Keratinocyte (primary cell): ENCODE data around the gene ITGA2. TPM values are rescaled to one million over a fixed set of nuclear protein-coding genes. Genes with fewer than 3 reads are reported as not detected.

ENCODE experiments used
- DNase-seq: peaks from one replicate; pipeline ENCODE4 v3.0.0-alpha.2; 2011; ENCODE audit warnings: low read depth, missing footprints, low spot score
- FAIRE-seq: peaks from 2 replicates; lab custom pipeline; 2011; peaks lifted over from hg19 to GRCh38; lab: Jason Lieb, UNC
- H2AFZ ChIP-seq: 2 replicates; pipeline ENCODE4 v1.6.0; 2012; ENCODE audit warnings: low read length, control low read depth, inconsistent platforms; ENCODE audit not compliant: control insufficient read depth
- H3K27ac ChIP-seq: 2 replicates; pipeline ENCODE4 v1.5.1; 2011; ENCODE audit warnings: low read length; ENCODE audit not compliant: control insufficient read depth, insufficient read depth
- H3K27me3 ChIP-seq: 3 replicates; pipeline ENCODE4 v1.6.0; 2011; ENCODE audit warnings: low read length; ENCODE audit not compliant: control insufficient read depth, insufficient read depth; ENCODE audit errors: extremely low read depth
- H3K36me3 ChIP-seq, 2 experiments: 2 replicates in 1 of 2; 3 replicates in 1 of 2; pipeline ENCODE4 v1.5.1; 2011; ENCODE audit warnings: low read length in 2 of 2, mild to moderate bottlenecking in 1 of 2; ENCODE audit not compliant: control insufficient read depth in 2 of 2, insufficient read depth in 2 of 2; ENCODE audit errors: extremely low read depth in 1 of 2
- H3K4me1 ChIP-seq: 3 replicates; pipeline ENCODE4 v1.5.1; 2011; ENCODE audit warnings: low read length; ENCODE audit not compliant: control insufficient read depth, insufficient read depth; ENCODE audit errors: extremely low read depth
- H3K4me2 ChIP-seq: 3 replicates; pipeline ENCODE4 v1.6.0; 2011; ENCODE audit warnings: low read depth, low read length; ENCODE audit not compliant: control insufficient read depth, insufficient read depth; ENCODE audit errors: extremely low read depth
- H3K4me3 ChIP-seq, 3 experiments: fragments of 200-600 bp in 1 of 3; sonication (generic) in 1 of 3; 2 replicates in 2 of 3; 3 replicates in 1 of 3; pipeline ENCODE4 v1.5.1; 2011 to 2016; ENCODE audit warnings: low read length in 3 of 3, mild to moderate bottlenecking in 3 of 3, control low read depth in 2 of 3, inconsistent platforms in 1 of 3, low read depth in 1 of 3, mixed read lengths in 1 of 3, mixed run types in 1 of 3, moderate library complexity in 1 of 3; ENCODE audit not compliant: control insufficient read depth in 2 of 3, insufficient read depth in 2 of 3; ENCODE audit errors: extremely low read depth in 1 of 3
- H3K79me2 ChIP-seq: 2 replicates; pipeline ENCODE4 v1.6.0; 2012; ENCODE audit warnings: low read length; ENCODE audit not compliant: control insufficient read depth, insufficient read depth
- H3K9ac ChIP-seq: 3 replicates; pipeline ENCODE4 v1.6.0; 2011; ENCODE audit warnings: low read length; ENCODE audit not compliant: control insufficient read depth, insufficient read depth; ENCODE audit errors: extremely low read depth
- H3K9me1 ChIP-seq: 3 replicates; pipeline ENCODE4 v1.6.0; 2011; ENCODE audit warnings: low read length; ENCODE audit not compliant: control insufficient read depth, insufficient read depth; ENCODE audit errors: extremely low read depth
- H3K9me3 ChIP-seq: 2 replicates; pipeline ENCODE4 v1.5.1; 2012; ENCODE audit warnings: low read depth, low read length; ENCODE audit not compliant: control insufficient read depth
- H4K20me1 ChIP-seq: 3 replicates; pipeline ENCODE4 v1.6.0; 2011; ENCODE audit warnings: low read length; ENCODE audit not compliant: control insufficient read depth, insufficient read depth; ENCODE audit errors: extremely low read depth
- EZH2 ChIP-seq: IDR thresholded peaks from one replicate; pipeline ENCODE4 v1.6.1; 2012; ENCODE audit warnings: inconsistent platforms, mild to moderate bottlenecking, low read length, moderate library complexity
- dilution Hi-C: fragments of 300-500 bp; cut with MboI; formaldehyde crosslinking; loops from one replicate; pipeline ENCODE4 v1.7.0; 2020; ENCODE audit warnings: low sequenced_read_pairs; ENCODE audit not compliant: extremely low pct_ligation_motif_present
- polyA plus RNA-seq, 5 experiments: library from polyadenylated mRNA; depleted of rRNA in 3 of 5; stranded (reverse) in 3 of 5; stranded (forward) in 1 of 5; unstranded in 1 of 5; fragments of >200 nt; gene quantifications; 1 replicate in 1 of 5; 2 replicates in 3 of 5; 3 replicates in 1 of 5; pipeline versions ENCODE4 v1.2.1 to v1.2.3, GENCODE V29; 2011 to 2012; ENCODE audit warnings: missing spikeins in 2 of 5, low read depth in 1 of 5, low replicate concordance in 1 of 5
- TF ChIP-seq, protein P1 (sequence below), 3 experiments: IDR thresholded peaks in 1 of 3; conservative IDR thresholded peaks in 1 of 3; optimal IDR thresholded peaks in 1 of 3; 2 replicates in 2 of 3; 3 replicates in 1 of 3; pipeline versions ENCODE3 to v1.5.1; 2011; ENCODE audit warnings: low read length in 3 of 3, mild to moderate bottlenecking in 3 of 3, moderate library complexity in 2 of 3, control low read depth in 1 of 3, inconsistent platforms in 1 of 3; ENCODE audit not compliant: insufficient read depth in 2 of 3; ENCODE audit errors: extremely low read depth in 1 of 3

Gene ITGA2
- polyA plus RNA-seq, 1 donor (not counting 4 experiments of a cell fraction or from before 2014, with no cell fraction given) = 112 TPM

DNA sequence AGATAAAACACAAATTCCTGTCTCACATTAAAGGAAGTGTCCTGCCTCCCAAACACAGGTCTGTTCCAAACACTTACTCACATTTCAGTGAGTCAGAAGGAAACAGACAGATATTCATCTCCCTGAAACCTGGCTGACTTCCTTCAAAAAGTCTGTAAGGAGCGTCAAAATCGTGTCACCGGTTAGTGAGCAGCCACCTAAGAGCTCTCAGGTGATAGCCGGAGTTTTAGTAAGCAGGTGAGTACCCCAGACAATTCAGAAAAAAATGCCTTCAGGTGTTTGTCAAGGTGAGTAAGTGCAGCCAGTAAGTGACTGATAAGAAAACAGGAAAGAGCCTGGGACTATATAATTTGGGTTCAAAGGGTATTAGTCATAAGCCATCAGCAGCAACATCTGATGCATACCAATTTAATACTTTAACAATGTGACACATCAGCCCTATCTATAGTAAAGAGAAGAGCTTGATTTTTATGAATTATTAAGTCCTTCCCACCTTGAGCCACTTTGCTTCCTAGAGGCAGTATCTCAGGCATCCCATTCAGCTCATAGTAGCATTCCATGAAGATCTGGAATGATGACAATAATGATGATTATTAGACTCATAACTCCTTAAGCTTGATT, 1.3 kb upstream of the ITGA2 start:
- dilution Hi-C loops = no loop called here
- Histone ChIP-seq H3K27ac (peak overlapping the region; percentile 96), H3K36me3 (peaks cover 0 to 14% of the 10 kb centered on the region in 2 experiments), H2AFZ (no peak overlapping the region), H3K79me2 (peaks cover 37% of the 10 kb centered on the region), H3K9me1 (peaks cover 3% of the 10 kb centered on the region), H4K20me1 (no peaks in the 10 kb centered on the region), H3K9ac (peak overlapping the region; percentile 93), H3K27me3 (no peaks in the 10 kb centered on the region), H3K4me1 (peaks cover 66% of the 10 kb centered on the region), H3K4me2 (peak overlapping the region; percentile 88), H3K4me3 (peak overlapping the region in 2 of 3 experiments; percentile 75 to 99), H3K9me3 (no peaks in the 10 kb centered on the region)
- FAIRE-seq (peak; percentile 96), DNase-seq (peak; percentile 98)
- TF ChIP-seq EZH2 = no peak
- TF ChIP-seq, protein P1, sequence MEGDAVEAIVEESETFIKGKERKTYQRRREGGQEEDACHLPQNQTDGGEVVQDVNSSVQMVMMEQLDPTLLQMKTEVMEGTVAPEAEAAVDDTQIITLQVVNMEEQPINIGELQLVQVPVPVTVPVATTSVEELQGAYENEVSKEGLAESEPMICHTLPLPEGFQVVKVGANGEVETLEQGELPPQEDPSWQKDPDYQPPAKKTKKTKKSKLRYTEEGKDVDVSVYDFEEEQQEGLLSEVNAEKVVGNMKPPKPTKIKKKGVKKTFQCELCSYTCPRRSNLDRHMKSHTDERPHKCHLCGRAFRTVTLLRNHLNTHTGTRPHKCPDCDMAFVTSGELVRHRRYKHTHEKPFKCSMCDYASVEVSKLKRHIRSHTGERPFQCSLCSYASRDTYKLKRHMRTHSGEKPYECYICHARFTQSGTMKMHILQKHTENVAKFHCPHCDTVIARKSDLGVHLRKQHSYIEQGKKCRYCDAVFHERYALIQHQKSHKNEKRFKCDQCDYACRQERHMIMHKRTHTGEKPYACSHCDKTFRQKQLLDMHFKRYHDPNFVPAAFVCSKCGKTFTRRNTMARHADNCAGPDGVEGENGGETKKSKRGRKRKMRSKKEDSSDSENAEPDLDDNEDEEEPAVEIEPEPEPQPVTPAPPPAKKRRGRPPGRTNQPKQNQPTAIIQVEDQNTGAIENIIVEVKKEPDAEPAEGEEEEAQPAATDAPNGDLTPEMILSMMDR (optimal IDR thresholded peaks at IDR 0.05 in 1 of 3, IDR thresholded peaks at IDR 0.05 in 1 of 3, conservative IDR thresholded peaks at IDR 0.05 in 1 of 3; ENCODE audit: extremely low read depth in 1 of 3, insufficient read depth in 2 of 3, low read length in 3 of 3) = no peak

GRCh38 chr5:52988335-52989024, 672 bp upstream of the ITGA2 start:
- Histone ChIP-seq H3K4me2 (peak overlapping the region; percentile 88), H3K4me3 (peak overlapping the region; percentile 75 to 99 (median 85)), H2AFZ (peak overlapping the region; percentile 45), H3K4me1 (peaks cover 69% of the 10 kb centered on the region), H3K9ac (peak overlapping the region; percentile 93), H3K79me2 (peaks cover 44% of the 10 kb centered on the region), H3K27ac (peak overlapping the region; percentile 96), H3K9me1 (peaks cover 3% of the 10 kb centered on the region), H3K27me3 (no peaks in the 10 kb centered on the region), H4K20me1 (no peaks in the 10 kb centered on the region), H3K36me3 (peaks cover 2 to 20% of the 10 kb centered on the region in 2 experiments), H3K9me3 (no peaks in the 10 kb centered on the region)
- no peak for DNase-seq
- TF ChIP-seq, protein P1 (optimal IDR thresholded peaks at IDR 0.05 in 1 of 3, IDR thresholded peaks at IDR 0.05 in 1 of 3, conservative IDR thresholded peaks at IDR 0.05 in 1 of 3; ENCODE audit: extremely low read depth in 1 of 3, insufficient read depth in 2 of 3, low read length in 3 of 3) = no peak
- TF ChIP-seq EZH2 = no peak
- peak; percentile 52 for FAIRE-seq
- dilution Hi-C loops = no loop called here
